Activated CD4-positive, CD25-positive, alpha-beta regulatory T cell treated with anti-CD3 and anti-CD28 coated beads, Interleukin-2, amount 50 U/mL, for 16 hours (primary cell): ENCODE measurements around the gene AAGAB.
"Not testable (repeated sequence)": the region's sequence is repeated elsewhere in the genome, so short reads cannot be mapped to it uniquely, and the experiment has no call there.

Experiments used
- DNase-seq: peaks from one replicate; pipeline ENCODE4 v3.0.0-alpha.2; 2020; ENCODE audit warnings: low read depth, low spot score

Gene AAGAB

GRCh38 chr15:67171471-67171870 is 83.0 kb downstream of the AAGAB start:
- no peak for DNase-seq

GRCh38 chr15:67170143-67170925 is 84.1 kb downstream of the AAGAB start:
- no peak for DNase-seq

- no peak for DNase-seq
Measured at GRCh38 chr15:67168694-67169093, 85.8 kb downstream of the AAGAB start.

DNA sequence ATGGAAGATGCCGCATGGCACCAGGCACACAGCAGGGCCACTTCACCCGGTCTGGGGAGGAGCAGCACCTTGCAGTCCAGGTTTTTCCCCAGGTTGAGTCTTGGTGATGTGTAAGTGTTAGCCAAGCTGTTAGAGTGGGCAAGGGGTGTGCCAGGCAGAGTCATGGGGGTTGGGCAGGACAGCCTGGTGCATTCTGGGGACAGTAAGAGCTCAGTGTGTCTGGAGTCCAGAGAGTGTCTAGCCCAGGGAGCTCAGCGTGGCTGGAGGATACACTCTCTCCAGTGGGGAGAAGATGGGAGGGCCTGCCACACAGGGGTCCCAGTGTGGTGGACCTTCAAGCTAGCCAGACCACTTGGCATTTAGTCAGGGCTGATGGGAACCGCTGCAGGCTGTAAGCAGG is 87.4 kb downstream of the AAGAB start:
- no peak for DNase-seq

DNA sequence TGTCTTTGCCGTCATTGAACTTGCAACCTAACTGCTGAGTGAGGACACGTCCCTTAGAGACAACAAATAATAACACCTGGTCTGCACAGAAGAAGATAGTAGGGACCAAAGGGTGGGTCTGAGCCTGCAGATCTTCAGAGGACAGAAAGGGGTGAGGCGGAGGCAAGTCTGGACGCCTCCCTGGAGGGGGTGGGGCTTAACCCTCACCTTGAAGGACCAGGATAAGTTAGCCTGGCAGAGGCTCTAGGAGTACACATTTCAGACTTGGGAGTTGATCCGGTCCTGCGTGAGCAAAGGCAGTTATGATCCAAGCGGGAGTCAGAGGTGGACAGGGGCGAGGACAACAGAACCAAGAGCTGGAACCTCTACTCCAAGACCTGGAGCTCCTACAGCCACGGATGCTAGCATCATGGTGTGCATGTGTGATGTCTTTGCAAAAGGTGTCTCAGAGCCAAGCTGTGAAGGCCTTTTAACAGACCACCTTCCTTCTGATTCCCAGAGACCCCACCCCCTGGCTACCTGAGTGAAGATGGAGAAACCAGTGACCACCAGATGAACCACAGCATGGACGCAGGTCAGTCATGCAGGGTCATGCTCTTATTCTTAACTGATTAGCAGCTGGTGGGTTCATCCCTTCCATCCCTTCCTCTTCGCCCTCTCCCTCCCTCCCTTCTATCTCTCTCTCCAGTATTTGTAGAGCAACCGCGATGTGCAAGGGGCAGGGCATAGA is 88.0 kb downstream of the AAGAB start:
- no peak for DNase-seq

DNA sequence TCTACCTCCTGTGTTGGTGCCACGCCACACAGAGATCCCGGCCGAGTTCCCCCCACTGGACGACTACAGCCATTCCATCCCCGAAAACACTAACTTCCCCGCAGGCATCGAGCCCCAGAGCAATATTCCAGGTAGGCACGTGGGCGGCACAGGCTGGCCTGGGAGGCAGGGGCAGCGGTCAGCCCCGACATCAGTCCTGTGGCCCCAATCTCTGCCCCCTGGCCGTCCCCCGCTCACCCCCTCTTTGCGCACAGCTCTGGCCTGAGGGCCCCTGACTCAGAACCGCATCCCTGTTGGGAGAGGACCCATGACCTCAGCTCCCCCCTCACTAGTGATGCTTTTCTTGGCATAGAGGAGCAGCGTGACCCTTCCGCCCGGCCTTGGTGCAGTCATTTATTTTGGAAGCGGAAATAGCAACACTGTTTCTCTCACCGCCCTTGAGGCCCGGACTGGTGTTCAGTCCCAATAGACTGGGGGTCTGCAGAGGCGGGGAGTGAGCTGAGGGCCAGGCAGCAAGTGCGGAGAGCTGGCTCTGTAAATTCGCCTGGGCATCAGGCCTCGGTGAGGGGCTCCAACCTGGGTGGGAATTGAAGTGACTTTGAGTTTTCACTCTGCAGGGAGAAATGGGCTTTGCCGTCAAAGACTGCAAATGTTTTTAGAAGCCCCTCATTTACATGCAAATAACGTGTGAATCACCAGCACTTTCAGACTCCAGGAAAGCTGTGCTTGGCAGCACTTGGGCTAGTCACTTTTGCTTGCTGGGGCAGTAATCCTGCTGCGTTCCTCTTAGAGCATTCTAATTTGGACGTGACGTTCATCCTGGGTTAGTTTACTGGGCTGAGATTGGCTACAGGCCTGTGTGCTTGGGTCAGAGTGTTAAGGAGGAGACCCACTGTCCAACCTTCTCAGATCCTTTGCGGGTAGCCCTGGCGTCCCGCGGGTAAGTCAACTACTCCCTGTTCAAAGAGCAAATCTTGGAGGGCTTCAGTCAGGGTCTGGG is 88.9 kb downstream of the AAGAB start:
- no peak for DNase-seq

DNA sequence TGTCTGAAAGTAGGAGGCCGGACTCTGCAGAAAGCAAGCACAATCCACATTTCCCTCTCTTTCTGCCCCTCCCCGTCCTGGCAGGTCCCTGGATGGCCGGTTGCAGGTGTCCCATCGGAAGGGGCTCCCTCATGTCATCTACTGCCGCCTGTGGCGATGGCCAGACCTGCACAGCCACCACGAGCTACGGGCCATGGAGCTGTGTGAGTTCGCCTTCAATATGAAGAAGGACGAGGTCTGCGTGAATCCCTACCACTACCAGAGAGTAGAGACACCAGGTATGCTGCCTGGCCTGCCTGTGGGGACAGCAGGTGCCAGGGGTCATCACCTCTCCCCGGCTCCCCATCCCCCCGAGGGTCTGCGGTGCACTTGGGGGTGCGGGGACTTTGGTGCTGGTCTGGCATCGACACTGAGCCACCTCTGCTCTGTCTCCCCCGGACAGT is 89.6 kb downstream of the AAGAB start:
- DNase-seq: no peak

GRCh38 chr15:67164401-67164791 is 90.1 kb downstream of the AAGAB start:
- no peak for DNase-seq

DNA sequence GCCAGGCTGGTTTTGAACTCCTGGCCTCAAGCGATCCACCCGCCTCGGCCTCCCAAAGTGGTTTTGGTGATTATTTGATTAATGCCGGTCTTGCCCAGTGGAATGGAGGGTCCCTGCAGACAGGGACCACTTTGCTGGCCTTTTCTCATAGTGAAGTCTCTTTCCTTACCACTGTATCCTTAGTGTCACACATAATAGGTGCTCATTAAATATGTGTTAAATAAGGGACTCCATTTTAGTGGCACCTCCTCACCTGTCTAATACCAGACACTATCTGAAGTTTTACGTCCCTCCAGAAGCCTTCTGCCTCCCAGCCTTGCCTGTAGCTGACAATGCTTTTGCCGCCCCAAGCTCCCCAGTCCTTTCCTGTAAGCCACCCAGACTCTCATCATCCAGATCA is 91.3 kb downstream of the AAGAB start:
- DNase-seq: no peak

- no peak for DNase-seq
Measured at GRCh38 chr15:67161881-67162280, 92.6 kb downstream of the AAGAB start.

DNA sequence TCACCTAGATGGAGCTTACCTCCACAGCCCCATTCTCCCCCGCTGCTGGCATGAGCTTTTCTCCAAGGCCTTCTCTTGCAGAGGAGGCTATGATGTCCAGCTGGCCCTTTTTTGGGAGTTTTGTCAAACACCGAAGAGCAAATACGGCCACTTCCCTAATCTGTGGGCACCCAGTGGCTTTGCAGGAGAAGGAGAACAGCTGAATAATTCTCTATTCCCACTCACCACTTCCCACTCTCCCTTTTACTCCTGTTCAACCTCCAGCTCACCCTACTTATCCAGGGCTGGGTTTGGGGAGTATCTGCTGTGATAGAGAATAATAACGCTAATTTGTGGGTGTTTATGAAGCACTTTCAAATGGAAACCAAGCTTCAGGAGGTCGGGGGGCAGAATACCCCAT is 93.0 kb downstream of the AAGAB start:
- no peak for DNase-seq

DNA sequence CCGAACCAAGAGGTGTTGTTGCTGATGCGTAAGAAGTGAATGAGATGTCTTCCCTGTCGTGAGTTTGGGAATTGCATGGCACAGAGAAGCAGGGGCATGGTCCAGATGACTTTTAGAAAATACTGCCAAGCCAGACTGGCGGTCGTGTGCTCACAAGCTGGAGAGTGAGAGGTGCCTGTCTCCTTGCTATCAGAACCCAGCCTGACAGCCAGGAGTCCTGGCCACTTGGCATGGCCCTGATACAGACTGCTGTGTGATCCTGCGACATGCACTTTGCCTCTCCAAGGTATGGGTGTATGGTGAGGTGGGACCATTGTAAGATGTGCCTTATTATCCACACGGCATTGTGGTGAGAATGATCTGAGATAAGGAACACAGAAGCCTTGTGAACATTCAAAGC is 96.1 kb downstream of the AAGAB start:
- no peak for DNase-seq

DNA sequence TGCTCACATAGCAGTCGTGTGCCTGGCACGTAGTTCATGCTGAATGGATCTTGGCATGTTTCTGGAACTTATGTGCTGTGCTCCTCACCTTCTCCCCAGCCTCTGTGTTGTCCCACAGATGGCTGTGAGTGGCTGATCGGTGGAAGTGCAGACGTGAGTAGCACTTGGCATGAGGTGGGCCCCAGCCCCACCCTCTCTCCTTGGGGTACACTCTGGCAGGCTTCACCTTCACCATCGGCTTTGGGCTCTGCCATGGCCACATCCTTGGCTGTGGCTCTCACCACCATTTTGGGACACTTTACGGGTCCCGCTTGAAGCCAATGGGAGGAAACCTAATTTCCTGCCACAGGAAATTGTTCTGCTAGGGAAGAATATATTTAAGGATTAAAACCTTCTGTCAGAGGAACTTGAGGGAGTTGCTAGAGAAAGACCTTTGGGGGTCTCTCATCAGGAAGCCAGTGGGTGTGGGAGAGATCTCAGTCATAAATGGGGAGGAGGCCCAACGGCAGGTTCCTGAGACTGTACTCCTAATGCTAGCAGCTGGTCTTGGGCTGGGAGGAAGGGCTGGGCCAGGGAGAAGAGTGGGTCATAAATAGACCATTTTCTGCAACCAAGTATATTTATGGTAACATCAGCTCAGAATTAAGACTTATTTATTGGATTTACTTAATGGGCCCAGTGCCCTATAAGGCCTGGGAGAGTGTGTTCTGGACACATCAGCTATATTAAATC is 96.8 kb downstream of the AAGAB start:
- DNase-seq: no peak

DNA sequence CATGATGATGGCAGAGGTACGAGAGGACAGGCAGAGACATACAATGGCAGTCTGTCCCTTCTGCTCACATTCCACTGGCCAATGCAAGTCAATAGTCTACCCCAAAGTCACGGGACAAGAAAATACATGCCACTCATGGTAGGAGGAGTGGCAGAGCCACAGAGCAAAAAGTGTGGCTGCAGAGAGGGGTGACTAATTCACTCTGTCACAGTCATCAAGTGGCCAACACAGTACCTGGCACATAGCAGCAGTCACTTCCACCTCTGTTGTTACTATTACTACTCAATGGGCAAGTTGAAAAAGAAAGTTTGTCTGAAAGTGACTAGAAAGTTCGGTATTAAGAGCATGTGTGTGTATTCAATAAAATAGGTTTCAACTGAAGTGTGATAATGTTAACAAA is 97.6 kb downstream of the AAGAB start:
- DNase-seq: no peak

DNA sequence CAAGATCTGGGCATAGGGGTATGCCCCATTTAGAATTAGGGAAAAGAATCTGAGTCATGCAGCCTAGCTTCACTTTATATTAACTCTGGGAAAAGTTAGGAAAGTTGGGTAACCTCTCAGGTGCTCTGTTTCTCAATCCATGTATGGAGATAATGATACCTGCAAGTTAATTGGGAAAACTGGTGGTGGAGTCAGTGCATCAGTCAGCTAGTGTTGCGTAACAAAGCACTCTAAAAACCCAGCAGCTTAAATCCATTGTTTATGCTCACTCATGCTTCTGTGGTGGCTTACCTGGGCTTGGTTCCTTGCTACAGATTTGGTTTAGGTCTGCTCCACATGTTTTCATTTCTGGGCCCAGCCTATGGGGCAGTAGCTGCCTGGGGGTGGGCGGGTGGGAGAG is 98.0 kb downstream of the AAGAB start:
- no peak for DNase-seq

DNA sequence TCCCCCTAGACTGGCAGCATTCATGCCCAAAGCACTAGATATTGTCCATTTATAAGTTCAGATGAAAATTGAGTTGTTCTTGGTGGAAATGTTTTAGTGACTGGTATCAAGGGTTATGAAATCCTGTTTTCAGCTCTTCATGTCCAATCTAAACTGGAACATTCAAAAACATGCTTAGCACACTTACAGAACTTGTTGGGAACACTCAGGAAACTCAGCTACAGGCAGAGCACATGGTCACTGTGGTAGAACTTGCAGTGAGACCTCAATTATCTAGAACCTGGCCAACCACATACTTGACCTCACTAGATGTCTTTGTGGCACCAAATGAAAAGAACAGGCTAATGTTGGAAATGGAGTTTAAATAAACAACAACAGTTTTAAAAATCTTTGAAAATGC is 100.2 kb downstream of the AAGAB start:
- no peak for DNase-seq

GRCh38 chr15:67153044-67153443 is 101.4 kb downstream of the AAGAB start:
- DNase-seq: not testable (repeated sequence)

DNA sequence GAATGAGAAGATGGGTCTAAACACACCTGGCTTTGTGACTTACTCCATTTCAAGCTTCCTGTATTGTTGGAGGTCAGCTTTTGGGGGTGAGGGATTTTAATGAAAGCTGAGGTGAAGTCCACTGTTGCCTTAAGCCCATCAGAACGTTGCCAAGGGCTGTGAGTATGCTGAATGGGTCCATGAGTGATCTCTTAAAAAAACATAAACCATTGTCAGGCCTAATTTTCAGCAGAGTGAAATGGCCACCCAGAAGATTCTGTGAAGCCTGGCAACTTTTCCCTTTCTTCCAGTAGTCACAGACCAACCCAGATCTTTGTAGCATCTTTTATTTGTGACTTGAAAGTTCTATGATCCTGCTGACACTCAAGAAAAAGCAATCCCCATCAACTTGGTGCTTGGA is 102.0 kb downstream of the AAGAB start:
- no peak for DNase-seq
